HepG2 (cell line): Measurements from ENCODE around the gene TMEM269. TPM values are rescaled to one million over a fixed set of nuclear protein-coding genes. Genes with fewer than 3 reads are reported as not detected.
A peak's percentile ranks its signal among the peaks of the same experiment; 100 is the strongest.

Experiments used
- CC2D1A ChIP-seq: sonication (generic); formaldehyde crosslinking; IDR thresholded peaks from 2 replicates; pipeline ENCODE4 v1.8.1; 2023; ENCODE audit warnings: mild to moderate bottlenecking, missing genetic modification reagents
- CENPX ChIP-seq: sonication (generic); formaldehyde crosslinking; IDR thresholded peaks from 2 replicates; pipeline ENCODE4 v1.9.0; 2021; ENCODE audit warnings: mild to moderate bottlenecking, missing genetic modification reagents, moderate library complexity
- ELK4 ChIP-seq: sonication (generic); formaldehyde crosslinking; IDR thresholded peaks from 2 replicates; pipeline ENCODE4 v1.9.0; 2021; ENCODE audit warnings: missing genetic modification reagents, borderline replicate concordance
- HOMEZ ChIP-seq: IDR thresholded peaks from 2 replicates; pipeline ENCODE4 v1.6.1; 2016; ENCODE audit warnings: low read depth
- MAF1 ChIP-seq: sonication (generic); formaldehyde crosslinking; IDR thresholded peaks from 2 replicates; pipeline ENCODE4 v1.5.0; 2020; ENCODE audit warnings: missing genetic modification reagents, borderline replicate concordance
- MAFG ChIP-seq: sonication (generic); formaldehyde crosslinking; IDR thresholded peaks from 2 replicates; pipeline ENCODE4 v1.5.1; 2020; ENCODE audit warnings: mild to moderate bottlenecking, missing genetic modification reagents
- MAFK ChIP-seq, 2 experiments: IDR thresholded peaks in 1 of 2; conservative IDR thresholded peaks in 1 of 2; 2 replicates each; pipeline ENCODE4 v1.6.1; 2011; ENCODE audit warnings: improper control_type of control experiment in 2 of 2, low read length in 2 of 2
- NR1H2 ChIP-seq: sonication (generic); formaldehyde crosslinking; IDR thresholded peaks from 2 replicates; pipeline ENCODE4 v1.8.1; 2022; ENCODE audit warnings: low read depth, missing genetic modification reagents, borderline replicate concordance
- POLR2AphosphoS2 ChIP-seq: IDR thresholded peaks from 2 replicates; pipeline ENCODE4 v1.6.1; 2011; ENCODE audit warnings: low read depth, low read length, improper control_type of control experiment
- RBM39 ChIP-seq: fragments of 200-400 bp; formaldehyde crosslinking; IDR thresholded peaks from one replicate; pipeline ENCODE4 v1.6.1; 2018; ENCODE audit warnings: antibody characterized with exemption, mild to moderate bottlenecking, low read depth, low read length; ENCODE audit not compliant: poor library complexity, severe bottlenecking
- RORA ChIP-seq: sonication (generic); formaldehyde crosslinking; IDR thresholded peaks from 2 replicates; pipeline ENCODE4 v1.5.0; 2020; ENCODE audit warnings: mild to moderate bottlenecking, missing genetic modification reagents, moderate library complexity
- SAP130 ChIP-seq: IDR thresholded peaks from 2 replicates; pipeline ENCODE4 v1.6.1; 2016; ENCODE audit warnings: low read depth
- SRY ChIP-seq: sonication (generic); formaldehyde crosslinking; IDR thresholded peaks from 2 replicates; pipeline ENCODE4 v1.8.0; 2022; ENCODE audit warnings: mild to moderate bottlenecking, missing genetic modification reagents
- TBL1XR1 ChIP-seq: fragments of 150-350 bp; IDR thresholded peaks from 2 replicates; pipeline ENCODE4 v1.6.1; 2014; ENCODE audit warnings: borderline replicate concordance, low read length; ENCODE audit not compliant: partially characterized antibody
- THYN1 ChIP-seq: sonication (generic); formaldehyde crosslinking; IDR thresholded peaks from 2 replicates; pipeline ENCODE4 v1.8.1; 2023; ENCODE audit warnings: low read depth, mild to moderate bottlenecking, moderate library complexity, missing genetic modification reagents, borderline replicate concordance
- TMF1 ChIP-seq: sonication (generic); formaldehyde crosslinking; IDR thresholded peaks from 2 replicates; pipeline ENCODE4 v1.8.1; 2022; ENCODE audit warnings: low read depth, missing genetic modification reagents
- ZFP82 ChIP-seq: sonication (generic); formaldehyde crosslinking; IDR thresholded peaks from 2 replicates; pipeline ENCODE4 v1.5.1; 2020; ENCODE audit warnings: mild to moderate bottlenecking, missing genetic modification reagents, borderline replicate concordance
- ZFP90 ChIP-seq: sonication (generic); formaldehyde crosslinking; IDR thresholded peaks from 2 replicates; pipeline ENCODE4 v1.8.0; 2022; ENCODE audit warnings: missing genetic modification reagents, mild to moderate bottlenecking, inconsistent platforms, borderline replicate concordance
- ZNF138 ChIP-seq: sonication (generic); formaldehyde crosslinking; IDR thresholded peaks from 2 replicates; pipeline ENCODE4 v1.5.0; 2020; ENCODE audit warnings: mild to moderate bottlenecking, low read depth, missing genetic modification reagents
- ZNF205 ChIP-seq: IDR thresholded peaks from 2 replicates; pipeline ENCODE4 v1.6.1; 2018; ENCODE audit warnings: missing biosample characterization, missing genetic modification reagents
- ZNF597 ChIP-seq: sonication (generic); formaldehyde crosslinking; IDR thresholded peaks from 2 replicates; pipeline ENCODE4 v1.5.0; 2020; ENCODE audit warnings: missing genetic modification reagents
- ZNF615 ChIP-seq: sonication (generic); formaldehyde crosslinking; IDR thresholded peaks from 2 replicates; pipeline ENCODE4 v1.5.0; 2020; ENCODE audit warnings: mild to moderate bottlenecking, missing genetic modification reagents, borderline replicate concordance
- ZNF737 ChIP-seq: sonication (generic); formaldehyde crosslinking; IDR thresholded peaks from 2 replicates; pipeline ENCODE4 v1.5.0; 2020; ENCODE audit warnings: missing genetic modification reagents, mild to moderate bottlenecking, borderline replicate concordance
- ZNF800 ChIP-seq: sonication (generic); formaldehyde crosslinking; IDR thresholded peaks from 2 replicates; pipeline ENCODE4 v1.4.0; 2020; ENCODE audit warnings: missing genetic modification reagents
- polyA plus RNA-seq, 8 experiments: library from polyadenylated mRNA; depleted of rRNA in 3 of 8; stranded (reverse) in 7 of 8; unstranded in 1 of 8; fragments of >200 nt; fragmentation: Illumina TruSeq in 4 of 8; extraction: Trizol in 4 of 8; gene quantifications; 2 replicates each; pipeline versions ENCODE4 v1.2.1 to v1.2.3, GENCODE V29; 2011 to 2016; ENCODE audit warnings: low read depth in 4 of 8, missing spikeins in 1 of 8, mixed read lengths in 1 of 8; ENCODE audit not compliant: insufficient read depth in 1 of 8
- total RNA-seq, 5 experiments: library from RNA; depleted of rRNA; stranded (reverse); fragments of >200 nt; fragmentation: Illumina TruSeq; extraction: Trizol; gene quantifications; 2 replicates each; pipeline ENCODE4 v1.2.3, GENCODE V29; 2016; ENCODE audit warnings: low read depth in 1 of 5

The TMEM269 gene
- total and polyA plus RNA-seq, 2 of the 13 experiments (the other 11 are each of a cell fraction or from before 2014, with no cell fraction given), result 0.15 to 0.21 TPM

GRCh38 chr1:42765832-42766740, 18.7 kb upstream of the TMEM269 start (continued):
- TF ChIP-seq ELK4 (CRISPR knock-in tag) (no peak), CENPX (no peak), SAP130 (CRISPR knock-in tag) (peak; percentile 79), ZNF800 (no peak), HOMEZ (no peak), TBL1XR1 (no peak), MAFG (CRISPR knock-in tag) (no peak), ZNF138 (CRISPR knock-in tag) (no peak), ZNF205 (no peak), SRY (no peak), TMF1 (CRISPR knock-in tag) (no peak), MAFK (conservative IDR thresholded peaks at IDR 0.05 in 1 of 2, IDR thresholded peaks at IDR 0.05 in 1 of 2; ENCODE audit: low read length in 2 of 2) (no peak), NR1H2 (CRISPR knock-in tag) (no peak), POLR2AphosphoS2 (no peak), RBM39 (no peak), ZFP82 (CRISPR knock-in tag) (no peak), RORA (CRISPR knock-in tag) (no peak), ZFP90 (CRISPR knock-in tag) (no peak), MAF1 (CRISPR knock-in tag) (no peak), ZNF597 (CRISPR knock-in tag) (no peak), CC2D1A (CRISPR knock-in tag) (no peak), THYN1 (CRISPR knock-in tag) (0 out of 2 replicates have a peak, but pooled peaks have one; percentile 88), ZNF737 (CRISPR knock-in tag) (0 out of 2 replicates have a peak, but pooled peaks have one; percentile 68), ZNF615 (CRISPR knock-in tag) (no peak)
